HG02840 (cell line): ENCODE results near the gene PABPC1L.

Source experiments
- ATAC-seq: cut with Tn5 transposase; IDR thresholded peaks from one replicate; pipeline ENCODE4 v1.9.1; 2021; ENCODE audit warnings: mild to moderate bottlenecking, moderate library complexity, moderate number of reproducible peaks; ENCODE audit not compliant: unreplicated experiment, low FRiP score

The PABPC1L gene

GRCh38 chr20:44963325-44964215 is 53.7 kb downstream of the PABPC1L start:
- no peak for ATAC-seq

GRCh38 chr20:44965651-44966029 is 55.8 kb downstream of the PABPC1L start:
- no peak for ATAC-seq

GRCh38 chr20:44966030-44966961 is 56.4 kb downstream of the PABPC1L start, which contains the start of gene STK4:
Gene STK4, plus strand, starts transcription at chr20:44966512. Its CDS starts 57 bp downstream, at chr20:44966569.
- ATAC-seq: peak; percentile 59

GRCh38 chr20:44967207-44967807 is 57.4 kb downstream of the PABPC1L start:
- ATAC-seq: no peak

- ATAC-seq: no peak
Observed at GRCh38 chr20:44969300-44969894, 59.5 kb downstream of the PABPC1L start.

- ATAC-seq: no peak
Observed at GRCh38 chr20:44970243-44970757, 60.4 kb downstream of the PABPC1L start.

- no peak for ATAC-seq
Observed at GRCh38 chr20:44973053-44973452, 63.2 kb downstream of the PABPC1L start.

- no peak for ATAC-seq
Observed at GRCh38 chr20:44976698-44977097, 66.8 kb downstream of the PABPC1L start.

GRCh38 chr20:44979090-44979621 is 69.3 kb downstream of the PABPC1L start:
- ATAC-seq: peak; percentile 97

GRCh38 chr20:44981736-44982406 is 72.0 kb downstream of the PABPC1L start:
- ATAC-seq: no peak

- no peak for ATAC-seq
Observed at GRCh38 chr20:44983093-44983674, 73.3 kb downstream of the PABPC1L start.

- no peak for ATAC-seq
Observed at GRCh38 chr20:44988631-44989171, 78.8 kb downstream of the PABPC1L start.
